ENCODE data around the gene PRDM1.

DNA sequence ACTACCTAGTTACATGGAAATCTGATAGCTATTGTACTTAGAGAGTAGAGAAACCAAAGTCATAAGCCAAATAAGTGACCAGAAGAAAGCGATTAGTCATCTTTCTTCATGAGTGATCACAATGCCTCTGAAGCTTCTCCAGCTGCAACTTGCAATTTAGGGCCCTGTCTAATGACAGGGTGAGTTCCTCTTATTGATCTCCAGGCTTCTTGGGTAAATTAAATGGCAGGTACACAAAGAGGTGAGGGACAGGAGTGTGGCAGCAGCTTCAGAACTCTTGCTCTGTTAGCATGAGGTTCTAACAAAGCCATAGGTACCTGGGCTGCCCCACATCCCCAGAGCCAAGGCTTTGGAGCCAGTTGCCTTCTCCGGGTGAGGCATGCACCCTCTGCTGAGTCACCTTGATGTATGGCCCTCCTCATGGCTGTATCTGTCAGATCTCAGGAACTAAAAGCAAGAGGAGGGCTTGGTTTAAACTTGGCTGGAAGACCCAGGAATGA lies 60.8 kb downstream of the PRDM1 start:
- TF ChIP-seq, protein P1, sequence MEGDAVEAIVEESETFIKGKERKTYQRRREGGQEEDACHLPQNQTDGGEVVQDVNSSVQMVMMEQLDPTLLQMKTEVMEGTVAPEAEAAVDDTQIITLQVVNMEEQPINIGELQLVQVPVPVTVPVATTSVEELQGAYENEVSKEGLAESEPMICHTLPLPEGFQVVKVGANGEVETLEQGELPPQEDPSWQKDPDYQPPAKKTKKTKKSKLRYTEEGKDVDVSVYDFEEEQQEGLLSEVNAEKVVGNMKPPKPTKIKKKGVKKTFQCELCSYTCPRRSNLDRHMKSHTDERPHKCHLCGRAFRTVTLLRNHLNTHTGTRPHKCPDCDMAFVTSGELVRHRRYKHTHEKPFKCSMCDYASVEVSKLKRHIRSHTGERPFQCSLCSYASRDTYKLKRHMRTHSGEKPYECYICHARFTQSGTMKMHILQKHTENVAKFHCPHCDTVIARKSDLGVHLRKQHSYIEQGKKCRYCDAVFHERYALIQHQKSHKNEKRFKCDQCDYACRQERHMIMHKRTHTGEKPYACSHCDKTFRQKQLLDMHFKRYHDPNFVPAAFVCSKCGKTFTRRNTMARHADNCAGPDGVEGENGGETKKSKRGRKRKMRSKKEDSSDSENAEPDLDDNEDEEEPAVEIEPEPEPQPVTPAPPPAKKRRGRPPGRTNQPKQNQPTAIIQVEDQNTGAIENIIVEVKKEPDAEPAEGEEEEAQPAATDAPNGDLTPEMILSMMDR (conservative IDR thresholded peaks at IDR 0.05 in 1 of 2, IDR thresholded peaks at IDR 0.05 in 1 of 2; ENCODE audit: low read depth in 1 of 2, low read length in 2 of 2): no peak
- no peak for TF ChIP-seq EZH2 (IDR thresholded peaks at IDR 0.05; ENCODE audit: low read length, missing control alignments)
